ENCODE data around the gene H3-3A. TPM values are rescaled to one million over a fixed set of nuclear protein-coding genes. Genes with fewer than 3 reads are reported as not detected.

The H3-3A gene
- total and polyA plus RNA-seq, 10 of the 15 experiments (the other 5 are each of a cell fraction or from before 2014, with no cell fraction given): 215 to 486 (median 393) TPM

GRCh38 chr1:226083302-226084101 is 21.0 kb downstream of the H3-3A start (continued):
- TF ChIP-seq NR2C1 (IDR thresholded peaks at IDR 0.05): no peak

DNA sequence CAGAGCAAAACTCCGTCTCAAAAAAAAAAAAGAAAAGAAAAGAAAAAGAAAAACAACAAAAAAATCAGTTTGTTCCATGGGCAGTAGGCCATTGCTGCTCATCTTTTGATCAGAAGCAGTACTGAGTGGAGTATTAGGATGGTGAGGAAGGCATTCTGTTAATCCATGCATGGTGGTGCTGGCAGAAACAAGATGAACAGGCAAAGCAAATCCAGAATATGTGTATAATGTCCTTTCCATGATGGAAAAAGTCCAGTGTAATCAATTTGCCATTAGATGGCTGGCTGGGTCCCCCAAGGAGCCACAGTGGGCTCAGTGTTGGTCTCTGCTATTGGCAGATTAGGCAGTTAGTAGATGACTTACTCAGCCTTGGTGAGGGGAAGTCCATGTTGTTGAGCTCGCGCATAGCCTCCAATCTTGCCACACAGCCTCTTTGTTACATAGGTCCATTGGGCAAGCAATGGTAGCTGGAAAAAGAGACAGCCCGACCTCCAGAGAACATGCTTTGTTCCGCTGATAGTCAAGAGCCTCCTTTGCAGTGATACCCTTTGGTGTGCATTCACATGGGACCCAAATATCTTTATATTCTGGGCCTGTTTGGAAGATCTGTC is 23.3 kb downstream of the H3-3A start:
- H4K20me1 ChIP-seq (ENCODE audit: control insufficient read depth, insufficient read depth): no peaks in the 10 kb centered on the region
- no peak for TF ChIP-seq DPF2 (IDR thresholded peaks at IDR 0.05)
- TF ChIP-seq BCL3 (IDR thresholded peaks at IDR 0.05; ENCODE audit: borderline replicate concordance, insufficient read depth, low read depth, low read length, poor library complexity, severe bottlenecking): no peak
- TF ChIP-seq PAX5 (IDR thresholded peaks at IDR 0.05; ENCODE audit: borderline replicate concordance, low read depth, low read length): no peak
- no peak for TF ChIP-seq KLF5 (IDR thresholded peaks at IDR 0.05; ENCODE audit: partially characterized antibody)
- TF ChIP-seq, protein P1, sequence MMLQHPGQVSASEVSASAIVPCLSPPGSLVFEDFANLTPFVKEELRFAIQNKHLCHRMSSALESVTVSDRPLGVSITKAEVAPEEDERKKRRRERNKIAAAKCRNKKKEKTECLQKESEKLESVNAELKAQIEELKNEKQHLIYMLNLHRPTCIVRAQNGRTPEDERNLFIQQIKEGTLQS (IDR thresholded peaks at IDR 0.05; ENCODE audit: borderline replicate concordance, extremely low read depth, low read depth, low read length): no peak
- TF ChIP-seq RAD21 (IDR thresholded peaks at IDR 0.05; ENCODE audit: insufficient read depth, low read depth, low read length): no peak
- TF ChIP-seq, protein P2, sequence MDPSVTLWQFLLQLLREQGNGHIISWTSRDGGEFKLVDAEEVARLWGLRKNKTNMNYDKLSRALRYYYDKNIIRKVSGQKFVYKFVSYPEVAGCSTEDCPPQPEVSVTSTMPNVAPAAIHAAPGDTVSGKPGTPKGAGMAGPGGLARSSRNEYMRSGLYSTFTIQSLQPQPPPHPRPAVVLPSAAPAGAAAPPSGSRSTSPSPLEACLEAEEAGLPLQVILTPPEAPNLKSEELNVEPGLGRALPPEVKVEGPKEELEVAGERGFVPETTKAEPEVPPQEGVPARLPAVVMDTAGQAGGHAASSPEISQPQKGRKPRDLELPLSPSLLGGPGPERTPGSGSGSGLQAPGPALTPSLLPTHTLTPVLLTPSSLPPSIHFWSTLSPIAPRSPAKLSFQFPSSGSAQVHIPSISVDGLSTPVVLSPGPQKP (IDR thresholded peaks at IDR 0.05; ENCODE audit: low read depth, low read length): no peak
- no peak for TF ChIP-seq SMC3 (IDR thresholded peaks at IDR 0.05; ENCODE audit: borderline replicate concordance, low read length)
- no peak for TF ChIP-seq RELA (IDR thresholded peaks at IDR 0.05; ENCODE audit: borderline replicate concordance, partially characterized antibody)
- TF ChIP-seq YBX1 (IDR thresholded peaks at IDR 0.05): no peak
- no peak for TF ChIP-seq SP1 (IDR thresholded peaks at IDR 0.05; ENCODE audit: low read depth, low read length)
- no peak for TF ChIP-seq CHD2 (IDR thresholded peaks at IDR 0.05; ENCODE audit: borderline replicate concordance, low read depth, low read length)
- TF ChIP-seq RAD51 (IDR thresholded peaks at IDR 0.05): no peak
- TF ChIP-seq, protein P3, sequence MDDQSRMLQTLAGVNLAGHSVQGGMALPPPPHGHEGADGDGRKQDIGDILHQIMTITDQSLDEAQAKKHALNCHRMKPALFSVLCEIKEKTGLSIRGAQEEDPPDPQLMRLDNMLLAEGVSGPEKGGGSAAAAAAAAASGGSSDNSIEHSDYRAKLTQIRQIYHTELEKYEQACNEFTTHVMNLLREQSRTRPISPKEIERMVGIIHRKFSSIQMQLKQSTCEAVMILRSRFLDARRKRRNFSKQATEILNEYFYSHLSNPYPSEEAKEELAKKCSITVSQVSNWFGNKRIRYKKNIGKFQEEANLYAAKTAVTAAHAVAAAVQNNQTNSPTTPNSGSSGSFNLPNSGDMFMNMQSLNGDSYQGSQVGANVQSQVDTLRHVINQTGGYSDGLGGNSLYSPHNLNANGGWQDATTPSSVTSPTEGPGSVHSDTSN (IDR thresholded peaks at IDR 0.05; ENCODE audit: insufficient replicate concordance, low read depth, low read length): no peak
- TF ChIP-seq SIX5 (IDR thresholded peaks at IDR 0.05; ENCODE audit: low read depth, low read length, severe bottlenecking): no peak
- TF ChIP-seq RUNX3 (IDR thresholded peaks at IDR 0.05; ENCODE audit: low read length): no peak

More for the DNA sequence above, 23.3 kb downstream of the H3-3A start:
- Histone ChIP-seq H3K9me3 (replicated peaks; ENCODE audit: control insufficient read depth, insufficient read depth, low read length) (no peaks in the 10 kb centered on the region), H3K9ac (ENCODE audit: control insufficient read depth, insufficient read depth, low read length) (no peak overlapping the region), H3K4me2 (ENCODE audit: control insufficient read depth, insufficient read depth) (no peak overlapping the region), H3K36me3 (ENCODE audit: control insufficient read depth in 2 of 2, insufficient read depth in 2 of 2, low read length in 1 of 2) (no peaks in the 10 kb centered on the region), H3K27me3 (replicated peaks in 1 of 2; ENCODE audit: control insufficient read depth in 2 of 2, insufficient read depth in 2 of 2, low read length in 1 of 2) (no peaks in the 10 kb centered on the region), H3K27ac (ENCODE audit: control insufficient read depth, insufficient read depth) (no peak overlapping the region), H3K79me2 (ENCODE audit: control insufficient read depth, insufficient read depth, low read length) (no peaks in the 10 kb centered on the region), H3K4me3 (no peak overlapping the region), H3K4me1 (ENCODE audit: control insufficient read depth, insufficient read depth, low read length) (peaks cover 6% of the 10 kb centered on the region; the same call in 1 of the 2 replicates), H2AFZ (ENCODE audit: control insufficient read depth, low read depth, low read length) (no peak overlapping the region)
- in situ Hi-C loops (cut with MboI): no loop called here
- 89% methylated on average over 4 of the region's 5 CpGs for WGBS (ENCODE audit: insufficient coverage, insufficient replicate concordance, low lambda C conversion rate, missing lambda C conversion rate)
- DNase-seq (ENCODE audit: low read depth, low spot score): no peak
- ChIA-PET CTCF (interaction anchor here (0.6 to 1.1 kb wide), 3 partner anchors 10 to 21 kb away, joined by 3 read pairs; no protein-coding TSS in a partner anchor), RAD21 (ENCODE audit: unreplicated experiment) (interaction anchor here (0.9 to 1.0 kb wide), 2 partner anchors 21 to 57 kb away, joined by 3 read pairs; no protein-coding TSS in a partner anchor), POLR2A (interaction anchor here (1.3 kb wide), 1 partner anchor 86 kb away, joined by 4 read pairs; no protein-coding TSS in a partner anchor), SMC1A (ENCODE audit: uncharacterized antibody, unreplicated experiment) (interaction anchor here (2.8 to 3.4 kb wide), 2 partner anchors 12 to 21 kb away, joined by 16 to 17 read pairs; no protein-coding TSS in a partner anchor)
- intact Hi-C loops (cut with micrococcal nuclease; ENCODE audit: unreplicated experiment): no loop called here
- FAIRE-seq: peak; percentile 69
- no TSS peak for BruUV-seq (replicated peaks)
- peak; percentile 34; the same call in 2 of the 3 replicates for ATAC-seq

All from GM12878 (cell line).